Astrocyte (in vitro differentiated cells and primary cell): ENCODE results near the gene F13A1. TPM values are rescaled to one million over a fixed set of nuclear protein-coding genes. Genes with fewer than 3 reads are reported as not detected.

Experiments used
- DNase-seq: peaks from one replicate; pipeline ENCODE4 v3.0.0-alpha.2; 2010; ENCODE audit warnings: low read depth
- FAIRE-seq: peaks from 2 replicates; lab custom pipeline; 2011; peaks lifted over from hg19 to GRCh38; lab: Jason Lieb, UNC
- H2AFZ ChIP-seq: 2 replicates; pipeline ENCODE4 v1.6.0; 2012; ENCODE audit warnings: low read depth, low read length, inconsistent platforms
- H3K27ac ChIP-seq: 2 replicates; pipeline ENCODE4 v1.5.1; 2011; ENCODE audit warnings: low read depth, low read length, inconsistent platforms
- H3K27me3 ChIP-seq: 2 replicates; pipeline ENCODE4 v1.6.0; 2011; ENCODE audit warnings: low read length, inconsistent platforms; ENCODE audit not compliant: insufficient read depth
- H3K36me3 ChIP-seq: 2 replicates; pipeline ENCODE4 v1.5.1; 2011; ENCODE audit warnings: low read length, inconsistent platforms; ENCODE audit not compliant: insufficient read depth
- H3K4me1 ChIP-seq: 2 replicates; pipeline ENCODE4 v1.5.1; 2011; ENCODE audit warnings: low read length, inconsistent platforms; ENCODE audit not compliant: insufficient read depth
- H3K4me2 ChIP-seq: 2 replicates; pipeline ENCODE4 v1.6.0; 2012; ENCODE audit warnings: low read length, inconsistent platforms
- H3K4me3 ChIP-seq: 2 replicates; pipeline ENCODE4 v1.5.1; 2011; ENCODE audit warnings: low read depth, mild to moderate bottlenecking, low read length, inconsistent platforms; ENCODE audit not compliant: insufficient read depth
- H3K79me2 ChIP-seq: 2 replicates; pipeline ENCODE4 v1.6.0; 2012; ENCODE audit warnings: mild to moderate bottlenecking, low read length, inconsistent platforms; ENCODE audit not compliant: insufficient read depth
- H3K9ac ChIP-seq: 2 replicates; pipeline ENCODE4 v1.6.0; 2012; ENCODE audit warnings: mild to moderate bottlenecking, low read length, inconsistent platforms
- H3K9me3 ChIP-seq: 2 replicates; pipeline ENCODE4 v1.5.1; 2012; ENCODE audit warnings: low read depth, mild to moderate bottlenecking, low read length, inconsistent platforms; ENCODE audit not compliant: insufficient read depth
- H4K20me1 ChIP-seq: 2 replicates; pipeline ENCODE4 v1.6.0; 2012; ENCODE audit warnings: low read length, inconsistent platforms; ENCODE audit not compliant: insufficient read depth
- H3K27ac Mint-ChIP-seq: one replicate; pipeline ENCODE4 v1.8.0; 2021; ENCODE audit warnings: mild to moderate bottlenecking, mixed read lengths; ENCODE audit not compliant: unreplicated experiment
- H3K27me3 Mint-ChIP-seq: one replicate; pipeline ENCODE4 v1.8.0; 2021; ENCODE audit warnings: low read depth, mixed read lengths; ENCODE audit not compliant: unreplicated experiment
- H3K36me3 Mint-ChIP-seq: one replicate; pipeline ENCODE4 v1.8.0; 2021; ENCODE audit warnings: low read depth, mixed read lengths; ENCODE audit not compliant: unreplicated experiment
- H3K4me1 Mint-ChIP-seq: one replicate; pipeline ENCODE4 v1.8.0; 2021; ENCODE audit warnings: low read depth, mixed read lengths; ENCODE audit not compliant: unreplicated experiment
- H3K4me3 Mint-ChIP-seq: one replicate; pipeline ENCODE4 v1.8.0; 2021; ENCODE audit warnings: mild to moderate bottlenecking, moderate library complexity, mixed read lengths; ENCODE audit not compliant: unreplicated experiment
- H3K9me3 Mint-ChIP-seq: one replicate; pipeline ENCODE4 v1.8.0; 2021; ENCODE audit warnings: mild to moderate bottlenecking, mixed read lengths; ENCODE audit not compliant: unreplicated experiment
- CTCF ChIP-seq: IDR thresholded peaks from 2 replicates; pipeline ENCODE4 v1.5.1; 2011; ENCODE audit warnings: low read depth, mild to moderate bottlenecking, inconsistent platforms, low read length, moderate library complexity; ENCODE audit not compliant: insufficient read depth
- EZH2 ChIP-seq: IDR thresholded peaks from 2 replicates; pipeline ENCODE4 v1.6.1; 2012; ENCODE audit warnings: mild to moderate bottlenecking, low read length, inconsistent platforms; ENCODE audit not compliant: insufficient read depth
- total RNA-seq: library from RNA; stranded (reverse); gene quantifications from 2 replicates; pipeline ENCODE4 v1.2.1, GENCODE V29; 2021

Gene F13A1
- total RNA-seq, 1 donor from 2014 or later, result 10.1 TPM

GRCh38 chr6:6323352-6323751, 2.9 kb upstream of the F13A1 start:
- H3K36me3 Mint-ChIP-seq, result no peaks in the 10 kb centered on the region
- Histone ChIP-seq H3K27me3 (peaks cover 7% of the 10 kb centered on the region), H2AFZ (no peak overlapping the region), H3K27ac (no peak overlapping the region), H3K79me2 (no peaks in the 10 kb centered on the region), H3K4me2 (no peak overlapping the region), H3K9ac (no peak overlapping the region), H3K4me1 (peaks cover 6% of the 10 kb centered on the region), H3K9me3 (no peaks in the 10 kb centered on the region), H3K36me3 (no peaks in the 10 kb centered on the region), H4K20me1 (no peaks in the 10 kb centered on the region), H3K4me3 (no peak overlapping the region)
- no peak overlapping the region for H3K4me3 Mint-ChIP-seq
- H3K27me3 Mint-ChIP-seq, result peaks cover 30% of the 10 kb centered on the region
- TF ChIP-seq EZH2, result no peak
- no peak for TF ChIP-seq CTCF
- H3K4me1 Mint-ChIP-seq, result peaks cover 19% of the 10 kb centered on the region
- peaks cover 3% of the 10 kb centered on the region for H3K9me3 Mint-ChIP-seq
- no peak overlapping the region for H3K27ac Mint-ChIP-seq
- DNase-seq (no peak), FAIRE-seq (no peak)

GRCh38 chr6:6320901-6321300, 439 bp upstream of the F13A1 start:
- H3K9me3 Mint-ChIP-seq, result peaks cover 3% of the 10 kb centered on the region

More at GRCh38 chr6:6320901-6321300, 439 bp upstream of the F13A1 start:
- no peak overlapping the region for H3K27ac Mint-ChIP-seq
- Histone ChIP-seq H3K27me3 (peaks cover 7% of the 10 kb centered on the region), H4K20me1 (no peaks in the 10 kb centered on the region), H3K79me2 (no peaks in the 10 kb centered on the region), H3K9me3 (no peaks in the 10 kb centered on the region), H3K9ac (no peak overlapping the region), H3K4me1 (peaks cover 6% of the 10 kb centered on the region), H3K4me2 (peak overlapping the region; percentile 18), H2AFZ (no peak overlapping the region), H3K36me3 (no peaks in the 10 kb centered on the region), H3K4me3 (no peak overlapping the region), H3K27ac (no peak overlapping the region)
- peak overlapping the region; percentile 54 for H3K4me3 Mint-ChIP-seq
- no peaks in the 10 kb centered on the region for H3K36me3 Mint-ChIP-seq
- peaks cover 30% of the 10 kb centered on the region for H3K27me3 Mint-ChIP-seq
- H3K4me1 Mint-ChIP-seq, result peaks cover 28% of the 10 kb centered on the region
- FAIRE-seq (peak; percentile 13), DNase-seq (no peak)
- TF ChIP-seq CTCF, result no peak
- no peak for TF ChIP-seq EZH2
